Measurements from ENCODE around the gene GGT5. TPM values are rescaled to one million over a fixed set of nuclear protein-coding genes. Genes with fewer than 3 reads are reported as not detected.

The GGT5 gene
- total and polyA plus RNA-seq, 10 donors, result 9.5 to 47.2 (median 30.8) TPM

GRCh38 chr22:24224468-24224867, 20.4 kb downstream of the GGT5 start:
- DNase-seq, result no peak
- Histone ChIP-seq H3K4me3 (no peak overlapping the region), H3K27me3 (replicated peaks in 1 of 7) (no peaks in the 10 kb centered on the region), H3K36me3 (peaks cover 0 to 66% (median 1%) of the 10 kb centered on the region in 6 donors), H3K27ac (no peak overlapping the region), H3K9me3 (peaks cover 0 to 16% (median 14%) of the 10 kb centered on the region in 8 donors), H3K4me1 (no peaks in the 10 kb centered on the region)
- 96 to 100% (median 100%) methylated on average over 1 of the region's 1 CpG for WGBS, 5 donors
- intact Hi-C loops (cut with DNase I; ENCODE audit: low total_unique reads), result no loop called here
- TF ChIP-seq POLR2AphosphoS5 (IDR thresholded peaks at IDR 0.05) (no peak), POLR2A (IDR thresholded peaks at IDR 0.05) (no peak), CTCF (IDR thresholded peaks at IDR 0.05 in 8 of 11, conservative IDR thresholded peaks at IDR 0.05 in 3 of 11) (no peak)

- intact Hi-C loops (cut with DNase I; ENCODE audit: low total_unique reads), result no loop called here
- peaks cover 0 to 49% (median 2%) of the 10 kb centered on the region in 6 donors for H3K36me3 ChIP-seq
- no peak overlapping the region for H3K27ac ChIP-seq
- no peak for DNase-seq
- TF ChIP-seq CTCF (IDR thresholded peaks at IDR 0.05 in 8 of 11, conservative IDR thresholded peaks at IDR 0.05 in 3 of 11), result no peak
- TF ChIP-seq POLR2AphosphoS5 (IDR thresholded peaks at IDR 0.05), result no peak
- no peak for TF ChIP-seq POLR2A (IDR thresholded peaks at IDR 0.05)
- H3K4me3 ChIP-seq, result no peak overlapping the region
- no peaks in the 10 kb centered on the region for H3K4me1 ChIP-seq
- peaks cover 0 to 11% (median 8%) of the 10 kb centered on the region in 8 donors for H3K9me3 ChIP-seq
- no peaks in the 10 kb centered on the region for H3K27me3 ChIP-seq (replicated peaks in 1 of 7)
- 89 to 98% (median 93%) methylated on average over 8 to 9 of the region's 9 CpGs for WGBS, 5 donors
These were observed 25.1 kb downstream of the GGT5 start for GRCh38 chr22:24219750-24220149.

GRCh38 chr22:24217384-24217783, 27.5 kb downstream of the GGT5 start:
- Histone ChIP-seq H3K27me3 (replicated peaks in 1 of 7) (no peaks in the 10 kb centered on the region), H3K4me3 (no peak overlapping the region), H3K4me1 (peaks cover 0 to 10% (median 0%) of the 10 kb centered on the region in 6 donors), H3K9me3 (no peaks in the 10 kb centered on the region), H3K27ac (no peak overlapping the region), H3K36me3 (peaks cover 0 to 35% (median 2%) of the 10 kb centered on the region in 6 donors)
- DNase-seq, result no peak
- TF ChIP-seq POLR2A (IDR thresholded peaks at IDR 0.05) (no peak), CTCF (IDR thresholded peaks at IDR 0.05 in 8 of 11, conservative IDR thresholded peaks at IDR 0.05 in 3 of 11) (no peak), POLR2AphosphoS5 (IDR thresholded peaks at IDR 0.05) (no peak)
- WGBS, 5 donors, result 72 to 87% (median 75%) methylated on average over 3 of the region's 3 CpGs
- intact Hi-C loops (cut with DNase I; ENCODE audit: low total_unique reads), result no loop called here

GRCh38 chr22:24216541-24217209, 28.2 kb downstream of the GGT5 start:
- no peak for DNase-seq
- H3K9me3 ChIP-seq, result no peaks in the 10 kb centered on the region
- intact Hi-C loops (cut with DNase I; ENCODE audit: low total_unique reads), result no loop called here
- no peaks in the 10 kb centered on the region for H3K27me3 ChIP-seq (replicated peaks in 1 of 7)
- no peak for TF ChIP-seq POLR2A (IDR thresholded peaks at IDR 0.05)
- no peak overlapping the region for H3K4me3 ChIP-seq
- no peak overlapping the region for H3K27ac ChIP-seq
- H3K4me1 ChIP-seq, result peaks cover 0 to 17% (median 0%) of the 10 kb centered on the region in 6 donors
- 76 to 89% (median 86%) methylated on average over 11 to 12 of the region's 12 CpGs for WGBS, 5 donors
- H3K36me3 ChIP-seq, result peaks cover 0 to 35% (median 2%) of the 10 kb centered on the region in 6 donors

Data from spleen (tissue), 11 donors.